MCF 10A (cell line): ENCODE results near the gene KITLG. TPM values are rescaled to one million over a fixed set of nuclear protein-coding genes. Genes with fewer than 3 reads are reported as not detected.

Experiments
- BruUV-seq: library from RNA; stranded (reverse); fragments of 400-500 nt; replicated peaks from 2 replicates; lab custom pipeline; 2021; lab: Mats Ljungman, UMichigan
- CTCF ChIA-PET: fragments of 300-600 bp; sonication (Branson Sonifier 250); formaldehyde crosslinking; extraction: SDS; loops from one replicate; lab custom pipeline; 2021; ENCODE audit warnings: antibody characterized with exemption, inconsistent platforms; lab: Yijun Ruan, JAX
- POLR2A ChIA-PET: fragments of 300-600, 350-650 bp; sonication (Branson Sonifier 250); formaldehyde crosslinking; extraction: SDS; loops from one replicate; lab custom pipeline; 2020; ENCODE audit warnings: antibody characterized with exemption, inconsistent platforms; lab: Yijun Ruan, JAX
- DNase-seq: peaks from one replicate; pipeline ENCODE4 v3.0.0-alpha.2; 2018; ENCODE audit not compliant: unreplicated experiment
- H3K27ac Mint-ChIP-seq: one replicate; pipeline ENCODE4 v1.8.0; 2022; ENCODE audit warnings: mild to moderate bottlenecking, low read depth, mixed read lengths; ENCODE audit not compliant: unreplicated experiment
- H3K27me3 Mint-ChIP-seq: one replicate; pipeline ENCODE4 v1.8.0; 2022; ENCODE audit warnings: mixed read lengths; ENCODE audit not compliant: insufficient read depth, unreplicated experiment
- H3K36me3 Mint-ChIP-seq: one replicate; pipeline ENCODE4 v1.8.0; 2022; ENCODE audit warnings: mild to moderate bottlenecking, moderate library complexity, mixed read lengths; ENCODE audit not compliant: insufficient read depth, unreplicated experiment
- H3K4me1 Mint-ChIP-seq: one replicate; pipeline ENCODE4 v1.8.0; 2022; ENCODE audit warnings: mixed read lengths; ENCODE audit not compliant: insufficient read depth, unreplicated experiment
- H3K4me3 Mint-ChIP-seq: one replicate; pipeline ENCODE4 v1.8.0; 2022; ENCODE audit warnings: mild to moderate bottlenecking, moderate library complexity, mixed read lengths; ENCODE audit not compliant: unreplicated experiment
- H3K9me3 Mint-ChIP-seq: one replicate; pipeline ENCODE4 v1.8.0; 2022; ENCODE audit warnings: mixed read lengths; ENCODE audit not compliant: unreplicated experiment
- intact Hi-C: fragments of 100-400 bp; cut with micrococcal nuclease; formaldehyde crosslinking; loops from 2 replicates; pipeline ENCODE4 v1.14.1; 2022
- total RNA-seq: library from RNA; stranded (reverse); gene quantifications from 2 replicates; pipeline ENCODE4 v1.2.3, GENCODE V29; 2022
- TF ChIP-seq, protein P1 (sequence below): fragments of 200-600 bp; IDR thresholded peaks from one replicate; pipeline ENCODE4 v1.8.0; 2022; ENCODE audit warnings: antibody characterized with exemption, mild to moderate bottlenecking; ENCODE audit not compliant: unreplicated experiment

The KITLG gene
- total RNA-seq, 1 experiment from 2014 or later: 4.8 TPM

DNA sequence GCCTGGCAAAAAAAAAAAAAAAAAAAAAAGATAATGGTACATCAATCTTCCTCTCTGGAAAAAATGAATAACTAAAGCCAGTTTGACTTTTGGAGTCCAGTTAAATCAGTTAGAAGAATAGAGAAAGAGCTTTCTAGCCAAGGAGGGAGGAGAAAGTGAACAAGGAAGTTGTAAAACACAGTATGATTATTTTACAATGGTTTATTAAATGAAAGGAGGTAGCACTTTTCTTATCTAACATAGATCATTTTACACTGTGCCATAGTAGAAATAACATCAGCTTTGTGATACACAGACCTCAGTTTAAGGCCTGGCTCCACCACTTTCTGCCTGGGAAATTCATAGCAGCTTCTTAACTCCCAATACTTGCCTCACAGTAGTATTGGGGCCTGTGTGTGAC is 15.4 kb upstream of the KITLG start:
- ChIA-PET CTCF (interaction anchor here (0.7 to 2.5 kb wide), 3 partner anchors 16 to 865 kb away, joined by 3 to 10 read pairs (median 4); partner anchors contain the start of gene KITLG), POLR2A (interaction anchor here (0.5 kb wide), 1 partner anchor 358 kb away, joined by 3 read pairs; no protein-coding TSS in a partner anchor)
- H3K36me3 Mint-ChIP-seq: no peaks in the 10 kb centered on the region
- BruUV-seq: no TSS peak
- H3K4me1 Mint-ChIP-seq: peaks cover 5% of the 10 kb centered on the region
- H3K4me3 Mint-ChIP-seq: no peak overlapping the region
- no peak overlapping the region for H3K27ac Mint-ChIP-seq
- DNase-seq: no peak
- TF ChIP-seq, protein P1, sequence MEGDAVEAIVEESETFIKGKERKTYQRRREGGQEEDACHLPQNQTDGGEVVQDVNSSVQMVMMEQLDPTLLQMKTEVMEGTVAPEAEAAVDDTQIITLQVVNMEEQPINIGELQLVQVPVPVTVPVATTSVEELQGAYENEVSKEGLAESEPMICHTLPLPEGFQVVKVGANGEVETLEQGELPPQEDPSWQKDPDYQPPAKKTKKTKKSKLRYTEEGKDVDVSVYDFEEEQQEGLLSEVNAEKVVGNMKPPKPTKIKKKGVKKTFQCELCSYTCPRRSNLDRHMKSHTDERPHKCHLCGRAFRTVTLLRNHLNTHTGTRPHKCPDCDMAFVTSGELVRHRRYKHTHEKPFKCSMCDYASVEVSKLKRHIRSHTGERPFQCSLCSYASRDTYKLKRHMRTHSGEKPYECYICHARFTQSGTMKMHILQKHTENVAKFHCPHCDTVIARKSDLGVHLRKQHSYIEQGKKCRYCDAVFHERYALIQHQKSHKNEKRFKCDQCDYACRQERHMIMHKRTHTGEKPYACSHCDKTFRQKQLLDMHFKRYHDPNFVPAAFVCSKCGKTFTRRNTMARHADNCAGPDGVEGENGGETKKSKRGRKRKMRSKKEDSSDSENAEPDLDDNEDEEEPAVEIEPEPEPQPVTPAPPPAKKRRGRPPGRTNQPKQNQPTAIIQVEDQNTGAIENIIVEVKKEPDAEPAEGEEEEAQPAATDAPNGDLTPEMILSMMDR: no peak
- H3K9me3 Mint-ChIP-seq: no peaks in the 10 kb centered on the region
- no peaks in the 10 kb centered on the region for H3K27me3 Mint-ChIP-seq
- intact Hi-C loops: no loop called here

DNA sequence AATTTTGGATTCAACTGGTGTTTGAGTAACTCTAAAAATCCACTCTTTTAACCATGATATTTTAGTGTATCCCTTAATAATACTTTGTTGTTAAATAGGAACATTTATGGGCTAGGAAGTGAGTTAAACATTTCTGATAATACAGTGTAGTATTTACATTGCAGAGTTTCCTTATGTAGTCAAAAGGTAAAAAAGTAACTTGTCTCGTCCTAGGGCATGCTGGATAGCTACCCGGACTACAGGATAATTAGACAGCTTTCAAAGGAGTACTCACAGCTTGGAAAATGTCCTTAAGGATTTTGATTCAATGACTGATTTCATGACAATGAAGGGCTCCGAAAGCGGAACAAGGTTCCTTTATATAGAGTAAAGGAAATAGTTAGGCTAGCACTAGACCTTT is 14.5 kb upstream of the KITLG start:
- CTCF ChIA-PET: interaction anchor here (0.7 to 2.5 kb wide), 3 partner anchors 13 to 148 kb away, joined by 3 to 10 read pairs (median 4); partner anchors contain the start of gene KITLG
- TF ChIP-seq, protein P1: no peak
- BruUV-seq: no TSS peak

DNA sequence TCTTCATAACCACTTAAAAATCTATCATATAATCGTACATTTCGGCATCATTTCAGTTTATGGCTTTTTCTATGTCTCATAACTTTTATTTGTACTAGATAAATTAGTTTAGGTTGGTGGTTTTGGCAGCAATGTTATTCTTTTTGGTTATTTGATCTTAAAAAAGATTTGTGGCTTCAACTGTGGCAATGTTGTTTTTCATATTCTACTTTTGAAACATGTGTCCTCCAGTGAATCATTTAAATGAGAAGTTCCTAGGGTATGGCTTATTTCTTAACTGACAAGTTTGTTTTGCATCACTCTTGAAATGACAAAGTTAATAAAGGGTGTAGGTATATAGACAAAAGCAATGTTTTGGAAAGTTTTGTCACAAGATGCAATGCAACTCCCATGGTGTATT is 11.1 kb upstream of the KITLG start:
- no peaks in the 10 kb centered on the region for H3K36me3 Mint-ChIP-seq
- no peak for DNase-seq
- no peak overlapping the region for H3K4me3 Mint-ChIP-seq
- no peaks in the 10 kb centered on the region for H3K9me3 Mint-ChIP-seq
- H3K27ac Mint-ChIP-seq: no peak overlapping the region
- TF ChIP-seq, protein P1: no peak
- H3K4me1 Mint-ChIP-seq: no peaks in the 10 kb centered on the region
- intact Hi-C loops: no loop called here
- CTCF ChIA-PET: no interaction called here
- POLR2A ChIA-PET: no interaction called here
- BruUV-seq: no TSS peak
- no peaks in the 10 kb centered on the region for H3K27me3 Mint-ChIP-seq

More for the DNA sequence above, 14.5 kb upstream of the KITLG start:
- Mint-ChIP-seq H3K4me1 (no peaks in the 10 kb centered on the region), H3K27ac (no peak overlapping the region), H3K27me3 (no peaks in the 10 kb centered on the region), H3K9me3 (no peaks in the 10 kb centered on the region), H3K36me3 (no peaks in the 10 kb centered on the region), H3K4me3 (no peak overlapping the region)
- POLR2A ChIA-PET: interaction anchor here (0.5 to 1.4 kb wide), 2 partner anchors 14 to 359 kb away, joined by 3 to 5 read pairs; partner anchors contain the start of gene KITLG
- intact Hi-C loops: no loop called here
- DNase-seq: no peak

DNA sequence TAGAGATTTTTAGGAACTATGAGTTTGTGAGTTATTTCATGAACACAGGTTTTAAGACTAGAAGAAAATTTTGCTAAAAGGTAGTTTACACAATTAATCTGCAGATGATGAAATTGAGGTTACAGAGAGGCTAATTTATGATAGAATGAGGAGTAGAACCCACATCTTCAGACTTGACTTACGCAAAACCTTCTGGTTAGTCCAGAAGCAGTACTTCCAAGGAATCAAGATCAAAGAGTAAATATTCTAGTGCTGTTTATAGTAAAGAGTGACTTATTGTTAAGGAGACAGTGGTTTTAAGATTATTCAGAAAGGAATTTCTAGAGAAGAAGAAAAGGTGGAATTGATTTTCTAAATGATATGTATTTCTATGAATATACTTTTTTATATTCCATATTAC is 10.6 kb upstream of the KITLG start:
- DNase-seq: no peak
- no TSS peak for BruUV-seq
- Mint-ChIP-seq H3K36me3 (no peaks in the 10 kb centered on the region), H3K4me1 (no peaks in the 10 kb centered on the region), H3K4me3 (no peak overlapping the region), H3K27ac (no peak overlapping the region), H3K9me3 (no peaks in the 10 kb centered on the region), H3K27me3 (no peaks in the 10 kb centered on the region)
- intact Hi-C loops: no loop called here
- TF ChIP-seq, protein P1: no peak
- ChIA-PET CTCF (no interaction called here), POLR2A (no interaction called here)
